ENCODE measurements around the gene ERCC5. TPM values are rescaled to one million over a fixed set of nuclear protein-coding genes. Genes with fewer than 3 reads are reported as not detected.
A peak's percentile ranks its signal among the peaks of the same experiment; 100 is the strongest.

ERCC5 gene
- total and polyA plus RNA-seq, 9 of the 15 experiments (the other 6 are each of a cell fraction or from before 2014, with no cell fraction given) = 7.4 to 43.1 (median 33.9) TPM

DNA sequence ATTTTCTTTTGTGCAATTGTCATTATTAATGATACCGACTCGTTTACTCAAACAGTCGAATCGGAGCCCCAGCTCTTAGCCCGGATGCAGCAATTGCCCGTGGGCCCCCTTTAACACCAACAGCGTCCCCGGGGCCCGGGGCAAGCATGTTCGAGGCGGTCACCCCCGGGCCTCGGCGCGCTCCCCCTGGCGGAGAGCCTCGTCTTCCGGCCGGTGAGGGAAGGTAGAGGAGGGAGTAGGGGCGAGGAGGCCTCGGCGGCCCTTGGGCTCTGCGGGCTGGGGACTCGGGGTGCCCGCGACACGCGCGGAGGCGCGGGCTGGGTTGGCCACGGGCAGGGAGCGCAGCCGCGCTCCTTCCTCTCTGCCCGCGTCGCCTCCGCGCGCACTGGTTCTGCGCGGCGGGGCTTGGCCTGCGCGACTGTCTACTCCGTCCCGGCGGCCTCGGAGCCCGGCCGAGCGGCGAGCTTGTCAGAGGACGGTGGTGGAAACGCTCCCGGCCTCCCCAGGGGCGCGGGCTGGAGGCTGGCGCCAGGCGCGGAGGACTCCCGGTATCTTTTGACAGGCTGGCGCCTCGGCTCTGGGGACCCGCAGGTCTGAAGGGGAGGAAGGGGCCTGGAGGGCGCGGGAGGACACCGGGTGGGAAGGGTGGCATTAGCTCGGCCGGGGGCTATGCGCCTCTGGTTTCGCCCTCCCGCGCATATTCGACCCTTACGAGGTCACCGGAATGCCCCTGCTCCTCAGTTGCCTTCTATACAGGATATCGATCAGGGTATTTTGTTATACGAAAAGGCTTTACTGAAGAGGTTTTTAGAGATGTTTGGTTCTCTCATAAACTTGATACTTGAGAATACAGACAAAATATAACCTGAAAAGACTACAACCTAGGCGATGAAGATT lies 45.4 kb upstream of the ERCC5 start (continued):
- TF ChIP-seq NBN (IDR thresholded peaks at IDR 0.05; ENCODE audit: low read depth) (no peak), MIER1 (IDR thresholded peaks at IDR 0.05; ENCODE audit: low read depth) (no peak), CTCF (IDR thresholded peaks at IDR 0.05 in 2 of 3, conservative IDR thresholded peaks at IDR 0.05 in 1 of 3; ENCODE audit: insufficient read depth in 2 of 3, low read depth in 1 of 3, low read length in 3 of 3) (peak; percentile 59 to 75 (median 66)), HNRNPL (IDR thresholded peaks at IDR 0.05; ENCODE audit: low read depth, low read length) (no peak), ZNF830 (CRISPR knock-in tag; IDR thresholded peaks at IDR 0.05) (no peak), ZBTB26 (CRISPR knock-in tag; IDR thresholded peaks at IDR 0.05) (no peak)
- TF ChIP-seq, protein P1, sequence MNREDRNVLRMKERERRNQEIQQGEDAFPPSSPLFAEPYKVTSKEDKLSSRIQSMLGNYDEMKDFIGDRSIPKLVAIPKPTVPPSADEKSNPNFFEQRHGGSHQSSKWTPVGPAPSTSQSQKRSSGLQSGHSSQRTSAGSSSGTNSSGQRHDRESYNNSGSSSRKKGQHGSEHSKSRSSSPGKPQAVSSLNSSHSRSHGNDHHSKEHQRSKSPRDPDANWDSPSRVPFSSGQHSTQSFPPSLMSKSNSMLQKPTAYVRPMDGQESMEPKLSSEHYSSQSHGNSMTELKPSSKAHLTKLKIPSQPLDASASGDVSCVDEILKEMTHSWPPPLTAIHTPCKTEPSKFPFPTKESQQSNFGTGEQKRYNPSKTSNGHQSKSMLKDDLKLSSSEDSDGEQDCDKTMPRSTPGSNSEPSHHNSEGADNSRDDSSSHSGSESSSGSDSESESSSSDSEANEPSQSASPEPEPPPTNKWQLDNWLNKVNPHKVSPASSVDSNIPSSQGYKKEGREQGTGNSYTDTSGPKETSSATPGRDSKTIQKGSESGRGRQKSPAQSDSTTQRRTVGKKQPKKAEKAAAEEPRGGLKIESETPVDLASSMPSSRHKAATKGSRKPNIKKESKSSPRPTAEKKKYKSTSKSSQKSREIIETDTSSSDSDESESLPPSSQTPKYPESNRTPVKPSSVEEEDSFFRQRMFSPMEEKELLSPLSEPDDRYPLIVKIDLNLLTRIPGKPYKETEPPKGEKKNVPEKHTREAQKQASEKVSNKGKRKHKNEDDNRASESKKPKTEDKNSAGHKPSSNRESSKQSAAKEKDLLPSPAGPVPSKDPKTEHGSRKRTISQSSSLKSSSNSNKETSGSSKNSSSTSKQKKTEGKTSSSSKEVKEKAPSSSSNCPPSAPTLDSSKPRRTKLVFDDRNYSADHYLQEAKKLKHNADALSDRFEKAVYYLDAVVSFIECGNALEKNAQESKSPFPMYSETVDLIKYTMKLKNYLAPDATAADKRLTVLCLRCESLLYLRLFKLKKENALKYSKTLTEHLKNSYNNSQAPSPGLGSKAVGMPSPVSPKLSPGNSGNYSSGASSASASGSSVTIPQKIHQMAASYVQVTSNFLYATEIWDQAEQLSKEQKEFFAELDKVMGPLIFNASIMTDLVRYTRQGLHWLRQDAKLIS (CRISPR knock-in tag; IDR thresholded peaks at IDR 0.05) = no peak
- TF ChIP-seq, protein P2, sequence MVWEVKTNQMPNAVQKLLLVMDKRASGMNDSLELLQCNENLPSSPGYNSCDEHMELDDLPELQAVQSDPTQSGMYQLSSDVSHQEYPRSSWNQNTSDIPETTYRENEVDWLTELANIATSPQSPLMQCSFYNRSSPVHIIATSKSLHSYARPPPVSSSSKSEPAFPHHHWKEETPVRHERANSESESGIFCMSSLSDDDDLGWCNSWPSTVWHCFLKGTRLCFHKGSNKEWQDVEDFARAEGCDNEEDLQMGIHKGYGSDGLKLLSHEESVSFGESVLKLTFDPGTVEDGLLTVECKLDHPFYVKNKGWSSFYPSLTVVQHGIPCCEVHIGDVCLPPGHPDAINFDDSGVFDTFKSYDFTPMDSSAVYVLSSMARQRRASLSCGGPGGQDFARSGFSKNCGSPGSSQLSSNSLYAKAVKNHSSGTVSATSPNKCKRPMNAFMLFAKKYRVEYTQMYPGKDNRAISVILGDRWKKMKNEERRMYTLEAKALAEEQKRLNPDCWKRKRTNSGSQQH (CRISPR knock-in tag; IDR thresholded peaks at IDR 0.05) = no peak

Data from K562 (cell line).